AG10803 (cell line): Measurements from ENCODE around the gene HOGA1.

Experiments used
- DNase-seq: peaks from one replicate; pipeline ENCODE4 v3.0.0; 2010; ENCODE audit warnings: low read depth
- H3K4me3 ChIP-seq: 2 replicates; pipeline ENCODE4 v1.5.1; 2011; ENCODE audit warnings: mild to moderate bottlenecking, low read length, control low read depth
- CTCF ChIP-seq: conservative IDR thresholded peaks from 2 replicates; pipeline ENCODE4 v1.5.1; 2011; ENCODE audit warnings: mild to moderate bottlenecking, low read length, control low read depth, inconsistent platforms

Gene HOGA1

DNA sequence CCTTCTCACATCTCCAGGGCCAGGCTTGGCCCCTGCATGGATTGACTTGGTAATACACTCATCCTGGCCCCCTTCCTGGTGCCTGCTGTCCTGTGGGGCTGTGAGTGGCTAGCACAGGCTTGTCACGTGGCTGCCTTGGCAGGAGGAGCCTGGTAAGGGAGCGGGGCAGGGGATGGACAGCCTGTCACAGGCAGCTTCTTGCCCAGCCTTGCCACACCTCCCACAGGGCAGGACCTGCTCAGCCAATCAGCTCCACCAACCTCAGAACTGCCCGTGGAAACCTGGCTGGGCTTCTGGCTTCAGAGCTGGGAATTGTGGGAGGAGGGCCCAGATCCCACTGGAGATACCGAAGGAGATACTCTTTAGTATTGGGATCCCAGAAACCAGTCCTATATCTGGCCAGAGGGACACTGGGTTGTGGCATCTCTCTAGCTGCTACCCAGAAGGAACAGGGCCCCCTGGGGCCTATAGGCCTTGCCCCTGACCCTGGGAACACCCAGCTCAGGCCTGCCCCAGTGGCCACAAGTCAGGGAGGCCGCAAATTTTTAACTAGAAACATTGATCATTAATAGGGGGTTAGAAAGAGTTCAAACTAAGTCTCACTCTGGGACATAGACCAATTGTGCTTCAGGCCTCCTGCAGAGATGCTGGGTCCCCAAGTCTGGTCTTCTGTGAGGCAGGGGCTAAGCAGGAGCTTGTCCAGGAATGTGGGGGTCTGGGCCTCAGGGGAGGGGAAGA is at the start of gene HOGA1:
Gene HOGA1, plus strand, starts transcription at position 330 of the 738 bp plus-strand sequence. Its CDS starts 315 bp downstream, at position 645.
- TF ChIP-seq CTCF: no peak
- peak; percentile 71 for DNase-seq
- no peak within 1 kb of the TSS for H3K4me3 ChIP-seq

DNA sequence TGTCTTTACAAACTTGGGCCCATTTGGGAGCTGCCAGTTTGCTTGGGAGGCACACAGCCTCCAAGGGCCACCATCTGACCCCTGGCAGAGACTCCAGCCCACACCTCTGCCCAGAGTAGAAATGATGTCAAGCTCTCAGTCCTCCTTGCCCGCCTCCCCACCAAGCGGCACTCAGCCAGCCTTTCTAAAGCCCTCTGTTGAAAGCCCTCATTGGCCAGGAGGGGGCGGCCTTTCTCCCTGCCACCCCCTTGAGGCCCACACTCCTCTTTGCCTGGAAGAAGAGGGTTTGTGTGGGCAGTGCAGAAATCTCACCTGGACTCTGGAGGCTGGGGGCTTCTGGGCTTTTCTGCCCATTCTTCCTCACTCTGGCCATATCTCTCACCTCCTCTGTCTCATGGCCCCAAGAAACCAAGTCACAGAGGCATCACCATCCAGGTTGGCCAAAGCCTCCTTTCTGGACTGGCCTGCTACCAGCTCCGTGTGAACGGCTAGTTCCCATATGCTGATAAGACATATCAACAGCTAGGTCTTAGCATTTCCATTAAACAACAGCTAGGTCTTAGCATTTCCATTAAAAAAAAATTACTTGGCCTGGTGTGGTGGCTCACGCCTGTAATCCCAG is 49.3 kb upstream of the HOGA1 start:
- peak; percentile 52 for TF ChIP-seq CTCF

GRCh38 chr10:97537186-97537869 is 46.9 kb upstream of the HOGA1 start:
- no peak for DNase-seq
- TF ChIP-seq CTCF: no peak
- H3K4me3 ChIP-seq: no peak overlapping the region

More for the DNA sequence above, 49.3 kb upstream of the HOGA1 start:
- no peak for DNase-seq
- no peak overlapping the region for H3K4me3 ChIP-seq

GRCh38 chr10:97538411-97538810 is 45.8 kb upstream of the HOGA1 start:
- no peak for TF ChIP-seq CTCF
- no peak overlapping the region for H3K4me3 ChIP-seq
- peak; percentile 43 for DNase-seq

GRCh38 chr10:97538839-97539238 is 45.4 kb upstream of the HOGA1 start:
- no peak for TF ChIP-seq CTCF
- no peak for DNase-seq
- H3K4me3 ChIP-seq: no peak overlapping the region

- H3K4me3 ChIP-seq: no peak overlapping the region
- TF ChIP-seq CTCF: peak; percentile 58
- peak; percentile 92 for DNase-seq
Observed at GRCh38 chr10:97539523-97540200, 44.5 kb upstream of the HOGA1 start.
